Memory B cell (primary cell): Measurements from ENCODE around the gene TYMP.
"Not testable (repeated sequence)": the region's sequence is repeated elsewhere in the genome, so short reads cannot be mapped to it uniquely, and the experiment has no call there.

Experiments used
- ATAC-seq: fragments of 150-1000 bp; cut with Tn5 transposase; 2 replicates; pipeline ENCODE4 v1.10.0; 2021; ENCODE audit warnings: low read depth, mild to moderate bottlenecking, moderate library complexity
- DNase-seq, 2 donors: peaks; one replicate each; pipeline ENCODE4 v3.0.0; 2022; ENCODE audit warnings: low spot score in 2 of 2
- H3K27ac Mint-ChIP-seq: one replicate; pipeline ENCODE4 v1.8.0; 2022; ENCODE audit warnings: mild to moderate bottlenecking, moderate library complexity, mixed read lengths
- H3K27me3 Mint-ChIP-seq: one replicate; pipeline ENCODE4 v1.8.0; 2022; ENCODE audit warnings: mixed read lengths
- H3K36me3 Mint-ChIP-seq: one replicate; pipeline ENCODE4 v1.8.0; 2022; ENCODE audit warnings: mild to moderate bottlenecking, mixed read lengths
- H3K4me1 Mint-ChIP-seq: one replicate; pipeline ENCODE4 v1.8.0; 2022; ENCODE audit warnings: mixed read lengths
- H3K4me3 Mint-ChIP-seq: one replicate; pipeline ENCODE4 v1.8.0; 2022; ENCODE audit warnings: mild to moderate bottlenecking, moderate library complexity, mixed read lengths
- H3K9me3 Mint-ChIP-seq: one replicate; pipeline ENCODE4 v1.8.0; 2022; ENCODE audit warnings: mixed read lengths

The TYMP gene

GRCh38 chr22:50535113-50535512 is 5.3 kb upstream of the TYMP start:
- peaks cover 2% of the 10 kb centered on the region for H3K36me3 Mint-ChIP-seq
- ATAC-seq (no peak), DNase-seq (no peak)
- peak overlapping the region; percentile 98 for H3K27ac Mint-ChIP-seq
- H3K4me3 Mint-ChIP-seq, result peak overlapping the region; percentile 41
- peaks cover 29% of the 10 kb centered on the region for H3K4me1 Mint-ChIP-seq
- no peaks in the 10 kb centered on the region for H3K27me3 Mint-ChIP-seq
- peaks cover 2% of the 10 kb centered on the region for H3K9me3 Mint-ChIP-seq

DNA sequence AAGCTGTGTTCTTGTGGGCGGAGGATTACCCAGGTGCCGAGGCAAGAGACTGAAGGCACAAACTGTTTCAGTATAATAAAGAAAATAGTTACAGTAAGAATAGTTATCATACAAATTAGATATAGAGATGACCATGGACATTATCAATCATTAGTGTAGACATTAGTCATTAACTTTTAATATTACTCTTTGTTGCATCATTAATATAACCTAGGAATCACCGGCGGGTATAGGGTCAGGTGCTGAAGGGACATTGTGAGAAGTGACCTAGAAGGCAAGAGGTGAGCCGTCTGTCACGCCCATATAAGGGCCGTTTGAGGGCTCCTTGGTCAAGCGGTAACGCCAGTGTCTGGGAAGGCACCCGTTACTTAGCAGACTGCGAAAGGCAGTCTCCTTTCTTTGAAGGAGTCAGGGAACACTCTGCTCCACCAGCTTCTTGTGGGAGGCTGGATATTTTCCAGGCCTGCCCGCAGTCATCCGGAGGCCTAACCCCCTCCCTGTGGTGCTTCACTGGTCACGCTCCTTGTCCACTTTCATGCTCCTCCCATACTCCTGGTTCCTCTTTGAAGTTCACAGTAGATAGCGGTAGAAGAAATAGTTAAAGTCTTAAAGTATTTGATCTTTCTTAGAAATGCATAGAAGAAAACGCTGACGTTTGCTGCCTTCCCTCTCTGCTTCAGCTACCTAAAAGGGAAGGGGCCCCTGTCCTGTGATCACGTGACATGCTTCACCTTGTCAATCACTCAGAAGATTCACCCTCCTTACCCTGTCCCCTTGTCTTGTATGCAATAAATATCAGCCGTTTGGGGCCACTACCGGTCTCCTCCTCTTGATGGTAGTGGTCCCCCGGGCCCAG is 4.3 kb upstream of the TYMP start:
- H3K36me3 Mint-ChIP-seq, DNase-seq, ATAC-seq, H3K9me3 Mint-ChIP-seq, H3K27me3 Mint-ChIP-seq: not testable (repeated sequence)
- Mint-ChIP-seq H3K27ac (peak overlapping the region; percentile 98), H3K4me3 (peak overlapping the region; percentile 80), H3K4me1 (peaks cover 25% of the 10 kb centered on the region)

DNA sequence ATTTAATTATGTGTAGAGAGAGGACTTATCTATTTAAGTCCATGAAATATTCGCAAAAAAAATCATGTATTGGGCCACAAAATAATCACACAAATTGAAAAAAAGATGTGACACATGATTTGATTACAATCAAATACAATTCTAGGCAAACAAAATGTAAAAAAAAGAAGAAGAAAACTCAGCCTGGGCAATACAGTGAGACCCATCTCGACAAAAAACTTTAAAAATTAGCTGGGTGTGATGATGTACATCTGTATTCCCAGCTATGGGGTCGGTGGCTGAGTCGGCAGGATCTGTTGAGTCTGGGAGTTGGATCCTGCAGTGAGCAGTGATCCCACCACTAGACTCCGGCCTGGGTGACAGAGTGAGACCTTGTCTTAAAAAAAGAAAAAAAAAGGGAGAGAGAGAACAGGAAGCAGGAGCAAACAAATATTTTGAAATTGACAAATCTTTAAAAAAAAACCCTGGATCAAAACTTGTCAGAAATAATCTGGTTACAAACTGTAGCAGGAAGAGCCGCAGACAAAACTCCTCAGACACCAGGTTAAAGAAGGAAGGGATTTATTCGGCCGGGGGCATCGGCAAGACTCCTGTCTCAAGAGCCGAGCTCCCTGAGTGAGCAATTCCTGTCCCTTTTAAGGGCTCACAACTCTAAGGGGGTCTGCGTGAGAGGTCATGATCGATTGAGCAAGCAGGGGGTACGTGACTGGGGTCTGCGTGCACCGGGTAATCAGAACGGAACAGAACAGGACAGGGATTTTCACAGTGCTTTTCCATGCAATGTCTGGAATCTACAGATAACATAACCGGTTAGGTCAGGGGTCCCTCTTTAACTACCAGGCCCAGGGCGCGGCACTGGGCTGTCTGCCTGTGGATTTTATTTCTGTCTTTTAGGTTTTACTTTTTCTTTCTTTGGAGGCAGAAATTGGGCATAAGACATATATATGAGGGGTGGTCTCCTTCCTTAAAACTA is 3.3 kb upstream of the TYMP start:
- H3K9me3 Mint-ChIP-seq, result peaks cover 2% of the 10 kb centered on the region
- H3K27ac Mint-ChIP-seq, result peak overlapping the region; percentile 98
- peak overlapping the region; percentile 71 for H3K4me3 Mint-ChIP-seq
- ATAC-seq (no peak), DNase-seq (no peak)
- H3K27me3 Mint-ChIP-seq, result no peaks in the 10 kb centered on the region
- peaks cover 26% of the 10 kb centered on the region for H3K4me1 Mint-ChIP-seq
- H3K36me3 Mint-ChIP-seq, result peaks cover 2% of the 10 kb centered on the region

GRCh38 chr22:50531962-50532674 is 2.3 kb upstream of the TYMP start:
- no peak for DNase-seq
- peaks cover 29% of the 10 kb centered on the region for H3K4me1 Mint-ChIP-seq
- H3K36me3 Mint-ChIP-seq, result no peaks in the 10 kb centered on the region
- no peaks in the 10 kb centered on the region for H3K9me3 Mint-ChIP-seq
- H3K4me3 Mint-ChIP-seq, result peak overlapping the region; percentile 89
- peak overlapping the region; percentile 98 for H3K27ac Mint-ChIP-seq
- no peaks in the 10 kb centered on the region for H3K27me3 Mint-ChIP-seq
- no peak for ATAC-seq

DNA sequence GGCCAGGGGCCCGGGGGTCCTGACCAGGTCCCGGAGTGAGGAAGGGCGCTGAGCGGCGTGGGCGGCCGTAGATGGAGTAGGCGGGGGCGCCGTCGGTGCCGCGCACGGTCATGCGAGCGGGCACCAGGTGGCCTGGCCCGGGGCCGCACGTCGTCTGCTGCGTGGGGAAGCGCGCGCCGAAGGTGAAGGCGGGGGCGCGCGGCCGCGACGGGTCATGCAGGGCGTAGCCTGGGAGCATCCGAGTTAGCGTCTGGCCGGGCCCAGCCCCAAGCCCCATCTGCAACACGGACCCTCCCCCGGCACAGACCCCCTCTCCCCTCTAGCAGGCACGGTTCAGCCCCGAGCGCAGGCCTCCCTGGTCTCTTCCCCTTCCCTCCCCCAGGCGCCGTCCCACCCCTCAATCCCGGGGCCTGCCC is 1.7 kb upstream of the TYMP start:
- Mint-ChIP-seq H3K4me3 (peak overlapping the region; percentile 89), H3K4me1 (peaks cover 35% of the 10 kb centered on the region), H3K9me3 (no peaks in the 10 kb centered on the region), H3K36me3 (no peaks in the 10 kb centered on the region), H3K27me3 (no peaks in the 10 kb centered on the region), H3K27ac (peak overlapping the region; percentile 98)
- ATAC-seq, result peak; percentile 54
- peak; percentile 78 to 82 for DNase-seq

- H3K36me3 Mint-ChIP-seq, result no peaks in the 10 kb centered on the region
- peak overlapping the region; percentile 98 for H3K27ac Mint-ChIP-seq
- peaks cover 35% of the 10 kb centered on the region for H3K4me1 Mint-ChIP-seq
- H3K9me3 Mint-ChIP-seq, result no peaks in the 10 kb centered on the region
- H3K4me3 Mint-ChIP-seq, result peak overlapping the region; percentile 89
- DNase-seq, result peak; percentile 87 to 88
- no peaks in the 10 kb centered on the region for H3K27me3 Mint-ChIP-seq
- peak; percentile 52 for ATAC-seq
These were observed 1.2 kb upstream of the TYMP start for GRCh38 chr22:50530877-50531545.

GRCh38 chr22:50530580-50530876 is 716 bp upstream of the TYMP start:
- Mint-ChIP-seq H3K27me3 (no peaks in the 10 kb centered on the region), H3K27ac (peak overlapping the region; percentile 98), H3K4me1 (peaks cover 35% of the 10 kb centered on the region), H3K36me3 (no peaks in the 10 kb centered on the region), H3K9me3 (no peaks in the 10 kb centered on the region), H3K4me3 (peak overlapping the region; percentile 89)
- no peak for ATAC-seq
- DNase-seq, result no peak

DNA sequence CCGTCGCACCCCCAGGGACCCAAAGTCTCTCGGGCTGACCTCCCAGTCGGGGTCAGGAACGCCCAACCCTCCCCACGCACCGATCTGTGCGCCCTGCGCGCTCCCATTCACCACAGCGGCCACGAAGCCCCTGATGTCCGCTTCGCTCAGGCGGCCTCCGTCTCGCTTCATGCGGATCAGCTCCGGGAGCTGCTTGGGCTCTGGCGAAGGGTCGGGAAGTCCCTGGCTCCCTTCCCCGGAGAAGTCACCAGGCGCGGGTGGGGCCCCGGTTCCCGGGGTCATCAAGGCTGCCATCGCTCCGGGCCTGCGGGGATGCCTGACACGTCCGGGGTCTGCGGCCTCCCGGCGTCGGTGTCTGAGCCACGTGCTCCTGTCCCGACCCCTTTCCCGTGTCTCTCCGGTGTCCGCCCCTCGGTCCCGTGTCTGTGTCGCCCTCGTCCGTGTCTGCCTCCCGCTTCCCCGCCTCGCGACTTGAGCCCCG is 356 bp downstream of the TYMP start:
- peaks cover 34% of the 10 kb centered on the region for H3K4me1 Mint-ChIP-seq
- peak overlapping the region; percentile 89 for H3K4me3 Mint-ChIP-seq
- no peaks in the 10 kb centered on the region for H3K27me3 Mint-ChIP-seq
- no peak for DNase-seq
- no peaks in the 10 kb centered on the region for H3K9me3 Mint-ChIP-seq
- peak overlapping the region; percentile 98 for H3K27ac Mint-ChIP-seq
- ATAC-seq, result no peak
- H3K36me3 Mint-ChIP-seq, result no peaks in the 10 kb centered on the region

- Mint-ChIP-seq H3K27ac (peak overlapping the region; percentile 37), H3K4me3 (peak overlapping the region; percentile 56), H3K9me3 (no peaks in the 10 kb centered on the region), H3K27me3 (no peaks in the 10 kb centered on the region), H3K4me1 (peaks cover 33% of the 10 kb centered on the region), H3K36me3 (no peaks in the 10 kb centered on the region)
- ATAC-seq (no peak), DNase-seq (no peak)
These were observed 963 bp downstream of the TYMP start for GRCh38 chr22:50528682-50529415.

- no peaks in the 10 kb centered on the region for H3K27me3 Mint-ChIP-seq
- no peaks in the 10 kb centered on the region for H3K36me3 Mint-ChIP-seq
- peak overlapping the region; percentile 93 for H3K27ac Mint-ChIP-seq
- ATAC-seq (no peak), DNase-seq (no peak)
- peaks cover 28% of the 10 kb centered on the region for H3K4me1 Mint-ChIP-seq
- H3K9me3 Mint-ChIP-seq, result no peaks in the 10 kb centered on the region
- H3K4me3 Mint-ChIP-seq, result peak overlapping the region; percentile 88
These were observed 1.7 kb downstream of the TYMP start for GRCh38 chr22:50527921-50528681.

- Mint-ChIP-seq H3K36me3 (peaks cover 1% of the 10 kb centered on the region), H3K9me3 (no peaks in the 10 kb centered on the region), H3K4me1 (peaks cover 24% of the 10 kb centered on the region), H3K27ac (peak overlapping the region; percentile 93), H3K4me3 (peak overlapping the region; percentile 88), H3K27me3 (no peaks in the 10 kb centered on the region)
- ATAC-seq, result no peak
- DNase-seq, result peak in 1 of 2 donors; percentile 38
These were observed 2.7 kb downstream of the TYMP start for GRCh38 chr22:50526834-50527801.
